NCI-H446 treated with DMSO at 0.1 percent for 48 hours (cell line): ENCODE measurements around the gene NOSTRIN.
"Not testable (repeated sequence)": the region's sequence is repeated elsewhere in the genome, so short reads cannot be mapped to it uniquely, and the experiment has no call there.

ENCODE experiments used
- DNase-seq: peaks from one replicate; lab custom pipeline; 2025; lab: John Stamatoyannopoulos, UW

NOSTRIN gene

DNA sequence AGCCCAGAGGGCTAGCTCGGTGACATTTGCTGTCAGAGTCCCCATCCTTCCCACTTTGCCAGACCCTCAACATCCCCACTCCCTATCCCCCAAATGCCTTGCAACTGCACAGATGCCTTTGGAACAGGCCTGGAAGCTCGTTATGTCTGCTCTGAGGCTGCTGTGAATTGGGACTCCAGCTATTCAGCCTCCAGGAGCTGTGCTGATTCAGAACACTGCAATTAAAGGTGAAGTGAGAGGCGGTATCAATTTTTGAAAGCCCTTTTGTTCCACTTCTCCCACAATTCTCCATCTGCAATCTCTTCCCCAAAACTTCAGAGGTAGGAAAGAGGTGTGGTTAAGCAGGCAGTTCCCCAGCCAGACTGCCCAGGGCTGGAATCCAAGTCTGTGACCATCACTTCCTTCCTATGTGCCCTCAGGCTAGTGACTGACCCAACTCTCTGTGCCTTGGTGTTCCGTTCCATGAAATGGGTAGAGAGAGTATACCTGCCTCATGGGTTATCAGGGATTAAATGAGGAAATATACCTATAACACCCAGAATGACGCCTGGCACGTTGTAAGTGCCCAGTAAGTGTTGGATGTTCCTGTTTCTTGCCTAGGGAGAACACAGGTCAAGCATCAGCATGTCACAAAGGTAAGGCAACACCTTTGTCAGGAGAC lies 17.5 kb downstream of the NOSTRIN start:
- no peak for DNase-seq

DNA sequence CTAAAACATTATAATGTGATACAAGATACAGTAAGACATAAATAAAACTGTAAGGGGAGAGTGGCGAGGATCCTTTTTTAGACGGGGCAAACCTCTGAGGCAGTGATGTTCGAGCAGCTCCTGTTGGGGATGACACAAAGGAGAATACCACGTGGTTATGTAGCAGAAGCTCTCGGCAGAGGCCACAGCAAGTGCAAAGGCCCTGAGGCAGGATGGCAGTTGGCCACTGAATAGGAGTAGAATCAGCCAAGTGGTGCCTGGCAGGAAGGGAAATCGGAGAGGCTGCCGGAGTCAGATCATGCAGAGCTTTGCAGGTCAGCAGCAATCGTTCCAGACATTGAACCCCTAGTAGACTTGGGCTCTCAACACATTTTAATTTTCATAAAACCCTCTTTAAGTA lies 19.1 kb downstream of the NOSTRIN start:
- no peak for DNase-seq

DNA sequence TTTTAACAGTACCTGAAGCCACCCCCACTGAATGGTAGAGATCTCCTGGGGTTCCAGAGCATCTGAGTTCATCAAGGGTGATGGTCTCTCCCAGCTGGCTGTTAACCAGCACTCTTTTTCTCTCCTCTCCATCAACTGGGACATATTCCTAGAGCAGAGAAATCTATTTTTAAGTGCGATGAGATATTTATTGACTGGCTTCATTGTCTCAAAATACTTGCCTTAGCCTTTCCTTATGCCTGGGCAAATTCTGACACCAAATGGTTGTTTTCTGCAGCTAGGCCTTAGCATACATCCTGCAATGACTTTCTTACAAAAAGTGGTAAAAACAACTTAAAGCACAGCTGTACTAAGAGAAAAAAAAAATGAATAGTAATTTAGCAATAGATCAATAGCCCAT lies 19.6 kb downstream of the NOSTRIN start:
- DNase-seq: no peak

DNA sequence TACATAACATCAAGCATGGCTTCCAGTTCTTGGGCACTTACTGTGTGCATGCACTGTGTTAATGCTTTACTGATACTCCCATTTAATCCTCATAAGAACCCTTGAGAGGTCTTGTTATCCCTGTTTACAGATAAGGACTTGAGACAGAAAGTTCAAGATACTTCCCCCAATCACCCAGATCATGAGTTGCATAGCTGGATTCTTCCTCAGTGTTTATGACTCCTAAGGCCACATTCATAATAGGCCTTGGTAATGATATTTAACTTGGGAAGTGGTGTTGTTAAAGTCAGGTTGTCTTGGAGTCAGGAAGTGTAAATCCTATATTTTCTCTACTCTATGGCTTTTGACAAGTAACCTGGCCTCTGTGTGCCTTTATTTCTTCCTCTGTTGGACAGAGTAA lies 22.7 kb downstream of the NOSTRIN start:
- DNase-seq: no peak

DNA sequence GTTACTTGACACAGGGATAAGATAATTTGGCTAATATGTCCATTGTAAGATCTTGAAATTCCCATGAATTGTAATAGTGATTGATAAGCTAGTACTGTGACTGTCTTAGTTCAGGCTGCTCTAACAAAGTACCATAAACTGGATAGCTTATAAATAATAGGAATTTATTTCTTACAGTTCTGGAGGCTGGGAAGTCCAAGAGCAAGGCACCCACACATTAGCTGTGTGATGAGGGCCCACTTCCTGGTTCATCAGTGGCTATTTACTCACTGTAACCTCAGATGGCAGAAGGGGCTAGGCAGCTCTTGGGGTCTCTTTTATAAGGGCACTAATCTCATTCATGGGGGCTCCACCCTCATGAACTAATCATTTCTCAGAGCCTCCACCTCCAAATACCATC lies 28.5 kb downstream of the NOSTRIN start:
- DNase-seq: no peak

DNA sequence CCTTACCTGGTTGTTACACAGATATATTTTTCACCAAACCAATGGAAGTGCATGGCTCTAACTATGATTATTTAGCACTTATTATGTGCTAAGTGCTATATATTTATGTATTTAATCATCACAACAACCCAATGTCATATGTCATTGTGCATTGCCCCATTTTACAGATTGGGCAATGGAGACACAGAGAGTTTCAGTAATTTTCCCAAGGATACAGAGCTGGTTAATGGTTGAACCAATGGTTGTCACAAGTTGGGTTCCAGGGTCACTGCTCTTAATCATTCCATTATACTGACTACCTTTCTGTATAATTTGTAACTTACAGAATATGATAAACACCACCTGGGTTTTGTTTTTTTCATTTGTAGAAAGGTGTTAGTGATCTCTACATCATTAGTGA lies 29.2 kb downstream of the NOSTRIN start:
- no peak for DNase-seq

DNA sequence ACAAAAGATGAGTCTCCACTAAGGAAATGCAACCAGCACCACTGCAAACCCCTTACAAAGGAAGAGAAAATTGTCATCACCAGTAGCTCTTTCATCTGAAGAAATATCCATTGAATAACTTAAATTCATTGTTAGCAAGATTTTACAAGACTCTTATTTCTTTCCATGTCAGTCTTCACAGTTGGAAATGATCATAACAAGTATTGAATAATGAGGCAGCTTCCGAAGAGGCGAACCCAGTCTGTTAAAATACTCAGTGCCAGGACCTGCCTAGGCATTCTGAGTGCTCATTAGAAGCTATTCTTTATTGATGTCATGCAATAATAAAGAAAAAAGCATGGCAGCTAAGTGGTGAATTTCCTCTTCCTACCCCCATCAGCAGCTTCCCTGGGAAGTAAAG lies 33.5 kb downstream of the NOSTRIN start:
- no peak for DNase-seq

DNA sequence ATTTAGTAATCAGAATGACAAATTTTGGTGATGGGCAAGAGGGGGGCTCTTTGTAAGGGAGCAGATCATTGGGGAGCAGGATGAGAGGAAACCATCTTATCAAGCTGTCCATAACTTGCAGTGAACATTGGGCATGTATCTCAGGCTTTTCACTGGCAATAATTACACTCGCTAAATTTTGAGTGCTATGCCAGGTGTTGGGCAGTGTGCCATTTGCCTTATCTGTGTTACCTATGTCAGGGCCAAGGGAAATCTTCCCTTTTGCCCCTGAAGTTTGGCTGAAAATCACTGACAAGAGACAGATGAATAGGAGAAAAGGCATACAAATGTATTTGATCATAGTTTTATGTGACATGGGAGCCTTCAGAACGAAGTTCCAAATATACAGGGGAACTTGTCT lies 39.0 kb downstream of the NOSTRIN start:
- DNase-seq: no peak

DNA sequence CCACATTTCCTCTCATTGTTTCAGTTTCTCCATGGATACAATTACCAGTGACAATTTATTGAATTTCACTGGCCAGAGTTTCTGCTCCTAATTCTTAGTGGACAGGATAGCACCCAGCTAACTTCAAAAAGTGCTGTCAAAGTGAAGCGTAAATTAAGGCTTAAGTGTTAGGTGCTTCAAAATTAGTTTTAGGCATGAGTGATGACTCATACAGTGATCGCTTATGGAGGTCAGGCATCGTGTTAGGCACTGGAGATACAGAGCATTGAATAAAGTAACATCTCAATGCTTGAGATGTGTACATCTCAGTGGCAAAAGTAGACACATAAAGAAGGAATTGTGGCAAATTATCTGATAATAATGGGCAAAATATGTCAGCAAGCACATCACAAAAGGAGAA lies 40.8 kb downstream of the NOSTRIN start:
- DNase-seq: no peak

DNA sequence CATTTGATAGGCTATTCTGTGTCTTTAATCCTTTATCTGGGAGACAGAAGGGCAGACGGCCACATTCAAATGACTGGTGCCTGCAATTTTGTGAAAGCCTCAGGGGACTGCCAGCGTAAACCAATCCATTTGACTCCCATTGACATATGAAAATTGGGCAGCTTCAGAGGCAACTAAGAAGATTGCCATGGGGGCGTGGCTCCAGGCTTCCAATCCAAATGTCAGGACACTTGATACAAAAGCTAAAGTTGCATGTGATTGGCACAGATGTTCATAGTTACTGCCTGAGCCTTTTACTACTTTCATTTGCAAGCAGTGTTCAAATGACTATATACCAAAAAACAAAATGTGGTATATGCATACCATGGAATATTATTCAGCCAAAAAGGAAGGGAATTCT lies 45.8 kb downstream of the NOSTRIN start:
- DNase-seq: peak; percentile 9

DNA sequence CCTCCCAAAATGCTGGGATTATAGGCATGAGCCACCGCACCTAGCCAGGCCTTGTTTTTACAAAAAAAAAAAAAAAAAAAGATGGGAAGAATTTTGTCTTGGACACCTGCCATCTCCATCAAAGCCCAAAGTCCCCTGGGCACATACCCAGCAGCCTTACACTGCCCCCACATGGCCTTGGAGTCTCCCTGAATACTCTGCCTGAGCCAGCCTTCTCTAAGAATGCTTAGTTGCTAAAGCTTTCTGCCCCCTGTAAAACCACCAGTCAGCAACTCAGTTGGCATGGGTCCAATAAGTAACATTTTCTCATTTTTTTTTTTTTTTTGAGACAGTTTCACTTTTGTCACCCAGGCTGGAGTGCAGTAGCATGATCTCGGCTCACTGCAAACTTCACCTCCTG lies 47.2 kb downstream of the NOSTRIN start:
- peak; percentile 61 for DNase-seq

DNA sequence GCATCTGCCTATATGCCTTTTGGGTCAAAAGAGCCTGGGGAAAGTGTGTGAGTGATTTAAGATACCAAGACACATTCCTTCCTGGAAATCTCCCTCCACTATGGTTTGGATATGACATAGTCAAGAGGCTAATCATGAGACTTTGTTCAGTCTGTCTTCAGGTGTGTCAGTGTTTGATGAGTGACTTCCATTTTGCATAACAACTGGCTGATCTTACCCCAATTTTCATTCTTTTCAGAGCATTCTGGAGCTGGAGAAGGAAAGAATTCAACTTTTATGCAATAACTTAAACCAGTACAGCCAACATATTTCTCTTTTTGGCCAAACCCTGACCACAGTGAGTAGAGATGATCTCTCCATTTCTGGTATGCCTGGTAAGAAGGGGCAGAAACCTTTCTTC lies 48.4 kb downstream of the NOSTRIN start:
- no peak for DNase-seq

DNA sequence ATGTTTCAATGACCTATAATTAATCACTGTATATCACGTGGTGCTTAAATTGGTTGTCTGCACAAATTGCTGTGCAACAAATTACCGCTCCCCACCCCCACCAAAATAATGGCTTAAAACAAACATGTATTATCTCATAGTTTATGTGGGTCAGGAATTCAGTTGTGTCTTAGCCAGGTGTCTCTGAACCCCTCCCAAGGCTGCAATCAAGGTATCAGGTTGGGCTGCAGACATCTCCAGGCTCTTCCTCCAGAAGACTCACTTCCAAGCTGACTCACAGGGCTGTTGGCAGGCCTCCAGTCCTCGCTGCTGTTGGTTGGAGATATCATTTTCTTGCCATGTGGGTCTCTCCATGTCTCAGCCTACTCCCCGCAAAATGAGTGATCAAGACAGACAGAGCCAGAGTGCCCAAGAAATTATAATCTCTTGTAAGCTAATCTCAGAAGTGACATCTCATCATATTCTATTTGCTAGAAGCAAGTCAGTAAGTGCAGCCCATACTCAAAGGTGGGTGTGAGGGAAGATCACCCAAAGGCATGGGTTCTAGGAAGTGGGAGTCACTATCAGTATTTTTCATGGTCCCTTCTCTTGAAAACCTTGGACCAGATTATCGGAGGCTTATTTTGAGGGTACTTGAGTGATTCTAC lies 49.4 kb downstream of the NOSTRIN start:
- DNase-seq: peak; percentile 62

DNA sequence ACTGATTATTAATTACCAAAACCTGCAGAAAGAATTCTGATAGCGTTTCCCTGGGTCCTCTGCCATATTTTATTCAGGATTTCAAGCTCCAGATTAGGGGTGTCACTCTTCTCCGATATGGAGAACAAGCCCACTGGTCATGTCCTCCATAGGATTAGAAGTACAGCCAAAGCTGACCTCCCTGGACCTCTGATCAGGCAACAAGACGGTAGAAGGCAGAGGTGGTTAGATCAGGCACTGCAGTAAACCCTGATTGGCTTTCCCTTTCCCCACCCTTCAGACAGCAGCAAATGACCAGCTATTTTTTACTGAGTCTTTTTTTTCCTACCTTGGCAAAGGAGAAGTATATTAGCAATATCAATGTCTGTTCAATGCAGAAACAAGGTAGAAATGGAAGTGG lies 50.0 kb downstream of the NOSTRIN start:
- DNase-seq: no peak

DNA sequence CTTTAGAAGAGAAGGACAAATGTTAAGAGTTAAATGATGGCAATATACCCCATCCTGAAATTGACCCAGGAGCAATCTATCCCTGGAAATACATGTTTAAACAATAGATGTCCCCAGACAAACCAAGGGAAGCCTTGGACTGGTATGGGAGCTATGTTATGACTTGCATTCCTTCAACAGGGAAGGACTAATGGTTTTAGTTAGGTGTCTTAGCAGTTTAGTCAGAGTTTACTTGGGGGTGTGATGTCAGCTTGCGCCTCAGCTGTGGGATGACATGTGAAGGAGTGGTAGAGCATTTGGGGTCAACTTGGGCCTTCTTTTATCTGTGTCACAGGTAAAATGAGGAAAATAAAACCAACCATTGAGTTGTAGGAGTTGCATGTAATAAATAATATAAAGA lies 51.0 kb downstream of the NOSTRIN start:
- DNase-seq: no peak

DNA sequence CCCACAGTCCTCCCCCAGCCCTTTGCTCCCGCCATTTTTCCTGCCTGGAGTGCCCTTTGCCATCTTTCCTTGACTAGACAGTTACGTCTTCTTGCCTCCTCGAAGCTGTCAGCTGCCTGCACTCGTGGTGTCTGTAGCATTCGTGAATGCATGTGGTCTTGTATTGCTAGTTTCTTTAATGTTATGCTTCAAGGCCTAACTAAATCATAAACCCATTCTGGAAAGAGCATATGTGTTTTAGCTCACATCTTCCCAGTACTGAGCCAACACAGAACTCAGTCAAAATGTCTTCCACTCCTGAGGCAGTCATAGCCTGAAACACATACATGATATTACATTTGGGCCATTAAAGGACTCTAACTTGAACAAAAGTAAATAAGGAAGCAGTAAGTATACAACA lies 52.2 kb downstream of the NOSTRIN start:
- DNase-seq: no peak

DNA sequence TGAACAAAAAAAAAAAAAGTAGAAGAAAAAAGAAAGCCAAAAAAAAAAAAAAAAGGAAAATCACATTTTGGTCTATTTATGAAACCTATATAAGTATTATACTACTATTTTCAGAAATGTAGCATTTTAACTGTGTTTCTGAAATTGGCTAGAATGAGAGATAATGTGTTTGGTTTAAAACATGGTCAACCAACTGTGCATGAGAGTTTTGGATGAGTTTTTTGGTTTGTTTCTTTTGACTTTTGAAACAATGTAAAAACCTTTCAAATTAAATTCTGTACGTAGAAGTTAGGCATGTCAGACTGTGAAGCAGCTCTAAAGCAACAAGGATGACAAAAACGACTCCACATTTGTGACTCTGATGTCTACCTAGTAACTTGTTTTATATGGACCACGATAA lies 53.2 kb downstream of the NOSTRIN start:
- DNase-seq: no peak

DNA sequence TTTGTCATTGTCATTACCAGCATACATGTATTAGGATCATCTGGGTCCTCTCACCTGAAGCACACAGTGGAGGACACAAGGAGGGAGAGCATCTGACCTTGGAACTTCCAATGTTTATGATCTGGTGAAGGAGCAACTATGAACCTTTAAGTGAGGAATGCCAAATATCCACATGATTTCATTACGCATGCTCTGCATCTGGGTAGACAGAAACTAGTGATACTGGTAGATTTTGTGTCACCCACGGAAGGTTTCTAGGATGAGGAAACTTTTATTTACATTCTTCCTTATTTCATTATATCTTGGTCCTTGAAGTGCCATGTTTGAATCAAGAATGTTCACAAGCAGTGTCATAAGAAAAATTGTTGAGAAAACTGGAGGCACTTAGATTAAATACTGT lies 55.7 kb downstream of the NOSTRIN start:
- no peak for DNase-seq

DNA sequence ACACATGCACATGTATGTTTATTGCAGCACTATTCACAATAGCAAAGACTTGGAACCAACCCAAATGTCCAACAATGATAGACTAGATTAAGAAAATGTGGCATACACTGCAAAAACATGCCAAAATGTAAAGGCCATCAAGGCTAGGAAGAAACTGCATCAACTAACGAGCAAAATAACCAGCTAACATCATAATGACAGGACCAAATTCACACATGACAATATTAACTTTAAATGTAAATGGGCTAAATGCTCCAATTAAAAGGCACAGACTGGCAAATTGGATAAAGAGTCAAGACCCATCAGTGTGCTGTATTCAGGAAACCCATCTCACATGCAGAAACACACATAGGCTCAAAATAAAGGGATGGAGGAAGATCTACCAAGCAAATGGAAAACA lies 64.7 kb downstream of the NOSTRIN start:
- not testable (repeated sequence) for DNase-seq

DNA sequence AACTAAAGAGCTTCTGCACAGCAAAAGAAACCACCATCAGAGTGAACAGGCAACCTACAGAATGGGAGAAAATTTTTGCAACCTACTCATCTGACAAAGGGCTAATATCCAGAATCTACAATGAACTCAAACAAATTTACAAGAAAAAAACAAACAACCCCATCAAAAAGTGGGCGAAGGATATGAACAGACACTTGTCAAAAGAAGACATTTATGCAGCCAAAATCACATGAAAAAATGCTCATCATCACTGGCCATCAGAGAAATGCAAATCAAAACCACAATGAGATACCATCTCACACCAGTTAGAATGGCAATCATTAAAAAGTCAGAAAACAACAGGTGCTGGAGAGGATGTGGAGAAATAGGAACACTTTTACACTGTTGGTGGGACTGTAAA lies 67.9 kb downstream of the NOSTRIN start:
- not testable (repeated sequence) for DNase-seq

DNA sequence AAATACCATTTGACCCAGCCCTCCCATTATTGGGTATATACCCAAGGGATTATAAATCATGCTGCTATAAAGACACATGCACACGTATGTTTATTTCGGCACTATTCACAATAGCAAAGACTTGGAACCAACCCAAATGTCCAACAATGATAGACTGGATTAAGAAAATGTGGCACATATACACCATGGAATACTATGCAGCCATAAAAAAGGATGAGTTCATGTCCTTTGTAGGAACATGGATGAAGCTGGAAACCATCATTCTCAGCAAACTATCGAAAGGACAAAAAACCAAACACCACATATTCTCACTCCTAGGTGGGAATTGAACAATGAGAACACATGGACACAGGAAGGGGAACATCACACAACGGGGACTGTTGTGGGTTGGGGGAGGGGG lies 68.4 kb downstream of the NOSTRIN start:
- not testable (repeated sequence) for DNase-seq

DNA sequence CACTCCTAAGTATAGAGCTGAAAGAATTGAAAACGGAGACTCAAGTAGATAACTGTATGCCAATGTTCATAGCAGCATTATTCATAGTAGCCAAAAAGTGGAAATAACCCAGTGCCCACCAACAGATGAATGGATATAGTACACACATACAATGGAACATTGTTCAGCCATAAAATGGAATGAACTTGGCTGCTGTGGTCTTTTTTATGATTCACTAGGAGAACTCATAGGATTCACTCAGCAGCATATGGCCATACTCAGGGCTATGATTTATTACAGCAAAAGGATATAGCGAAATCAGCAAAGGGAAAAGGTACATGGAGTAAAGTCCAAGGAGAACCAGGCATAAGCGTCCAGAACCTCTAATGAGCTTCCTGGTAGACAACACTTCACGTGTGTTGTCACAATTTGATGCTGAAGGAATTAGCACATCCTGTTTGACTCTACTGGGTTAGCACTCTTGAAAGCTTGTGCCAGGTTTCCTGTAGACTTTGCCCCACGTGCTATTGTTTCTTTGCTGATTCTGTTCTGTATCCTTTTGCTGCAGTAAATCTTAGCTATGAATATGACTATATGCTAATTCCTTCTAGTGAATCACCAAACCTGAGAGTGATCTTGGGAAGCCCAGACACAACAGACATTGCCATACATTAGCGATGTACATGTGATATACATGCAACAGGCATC lies 72.1 kb downstream of the NOSTRIN start:
- DNase-seq: peak; percentile 68

DNA sequence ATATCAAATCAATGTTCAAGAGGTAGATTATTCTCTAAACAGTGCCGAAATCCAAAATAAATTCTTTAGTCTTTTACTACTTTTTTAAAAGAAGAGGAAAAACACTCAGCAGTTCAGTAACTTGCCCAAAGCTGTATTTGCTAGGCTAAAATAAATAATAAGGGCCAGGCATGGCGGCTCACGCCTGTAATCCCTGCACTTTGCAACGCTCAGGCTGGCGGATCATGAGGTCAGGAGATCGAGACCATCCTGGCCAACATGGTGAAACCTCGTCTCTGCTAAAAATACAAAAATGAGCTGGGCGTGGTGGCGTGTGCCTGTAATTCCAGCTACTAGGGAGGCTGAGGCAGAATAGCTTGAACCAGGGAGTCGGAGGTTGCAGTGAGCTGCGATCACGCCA lies 79.7 kb downstream of the NOSTRIN start:
- not testable (repeated sequence) for DNase-seq

DNA sequence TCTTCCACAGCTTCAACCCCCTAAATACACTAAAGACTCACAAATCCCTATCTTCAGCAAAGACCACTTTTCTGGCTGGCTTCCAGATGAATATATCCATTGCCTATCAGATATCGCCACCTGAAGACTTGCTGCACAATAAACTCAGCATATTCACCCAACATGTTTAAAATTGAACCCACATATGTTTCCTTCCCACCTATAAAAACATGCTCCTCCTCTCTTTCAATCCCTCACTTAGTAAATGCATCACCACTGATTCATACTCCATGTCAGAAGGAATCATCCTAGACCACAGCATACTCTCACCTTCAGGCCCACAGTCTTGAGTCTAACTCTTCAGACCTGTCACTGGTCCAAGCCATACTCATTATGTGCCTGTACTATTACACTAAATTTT lies 82.5 kb downstream of the NOSTRIN start:
- no peak for DNase-seq
